HepG2 (cell line): Measurements from ENCODE around the gene PSMB1. TPM values are rescaled to one million over a fixed set of nuclear protein-coding genes. Genes with fewer than 3 reads are reported as not detected.
A peak's percentile ranks its signal among the peaks of the same experiment; 100 is the strongest.

ENCODE experiments used
- ATAC-seq: fragments of 200-7000 bp; cut with Tn5 transposase; 3 replicates; pipeline ENCODE4 v1.9.1; 2020; ENCODE audit warnings: mild to moderate bottlenecking, moderate library complexity
- BruUV-seq: library from RNA; stranded (reverse); fragments of 400-500 nt; replicated peaks from 2 replicates; lab custom pipeline; 2021; lab: Mats Ljungman, UMichigan
- CTCF ChIA-PET: fragments of 300-600 bp; formaldehyde crosslinking; extraction: SDS; loops from one replicate; lab custom pipeline; 2021; ENCODE audit warnings: low total read pairs, inconsistent platforms, low intra/inter-chr PET ratio; lab: Yijun Ruan, JAX
- POLR2A ChIA-PET: fragments of 350-600 bp; sonication (Branson Sonifier 250); formaldehyde crosslinking; loops from one replicate; lab custom pipeline; 2020; ENCODE audit warnings: antibody characterized with exemption, inconsistent platforms; lab: Yijun Ruan, JAX
- DNase-seq: peaks from one replicate; pipeline ENCODE4 v3.0.0-alpha.2; 2015; ENCODE audit warnings: low spot score
- FAIRE-seq: peaks from 3 replicates; lab custom pipeline; 2011; peaks lifted over from hg19 to GRCh38; lab: Jason Lieb, UNC
- H2AFZ ChIP-seq: one replicate; pipeline ENCODE4 v1.6.1; 2011; ENCODE audit warnings: low read length, inconsistent platforms
- H3K27ac ChIP-seq: fragments of 300-600 bp; 3 replicates; pipeline ENCODE4 v1.8.0; 2011; ENCODE audit warnings: mixed run types, mild to moderate bottlenecking, mixed read lengths, low read length, inconsistent platforms; ENCODE audit not compliant: insufficient read depth; ENCODE audit errors: extremely low read length
- H3K27me3 ChIP-seq, 2 experiments: fragments of 200-600 bp in 1 of 2; 2 replicates in 1 of 2; 3 replicates in 1 of 2; pipeline versions ENCODE4 v1.6.0 to v1.8.0; 2011; ENCODE audit warnings: low read length in 2 of 2, mild to moderate bottlenecking in 2 of 2, moderate library complexity in 2 of 2, inconsistent platforms in 1 of 2; ENCODE audit not compliant: insufficient read depth in 2 of 2, control insufficient read depth in 1 of 2
- H3K36me3 ChIP-seq, 2 experiments: fragments of 200-600 bp in 1 of 2; replicated peaks in 1 of 2; 2 replicates in 1 of 2; 3 replicates in 1 of 2; pipeline versions ENCODE4 v1.5.1 to v1.8.0; 2011; ENCODE audit warnings: low read length in 2 of 2, inconsistent platforms in 1 of 2; ENCODE audit not compliant: insufficient read depth in 2 of 2, control insufficient read depth in 1 of 2
- H3K4me1 ChIP-seq: 2 replicates; pipeline ENCODE4 v1.5.1; 2012; ENCODE audit warnings: low read length, inconsistent platforms; ENCODE audit not compliant: insufficient read depth
- H3K4me2 ChIP-seq: 2 replicates; pipeline ENCODE4 v1.6.0; 2011; ENCODE audit warnings: low read depth, low read length, inconsistent platforms
- H3K4me3 ChIP-seq, 3 experiments: fragments of 200-600 bp in 1 of 3; sonication (generic), shearing (Covaris generic) in 1 of 3; replicated peaks in 1 of 3; 2 replicates each; pipeline ENCODE4 v1.5.1; 2011 to 2016; ENCODE audit warnings: low read length in 3 of 3, inconsistent platforms in 2 of 3, low read depth in 2 of 3, mild to moderate bottlenecking in 2 of 3, control low read depth in 1 of 3, mixed read lengths in 1 of 3; ENCODE audit not compliant: insufficient read depth in 1 of 3
- H3K79me2 ChIP-seq: one replicate; pipeline ENCODE4 v1.6.1; 2011; ENCODE audit warnings: low read length, inconsistent platforms; ENCODE audit not compliant: insufficient read depth
- H3K9ac ChIP-seq: 2 replicates; pipeline ENCODE4 v1.6.0; 2011; ENCODE audit warnings: mild to moderate bottlenecking, low read depth, low read length, inconsistent platforms; ENCODE audit not compliant: insufficient read depth
- H3K9me3 ChIP-seq: 2 replicates; pipeline ENCODE4 v1.5.1; 2012; ENCODE audit warnings: mild to moderate bottlenecking, low read length
- H4K20me1 ChIP-seq: 2 replicates; pipeline ENCODE4 v1.6.0; 2011; ENCODE audit warnings: inconsistent platforms, mild to moderate bottlenecking, low read length, moderate library complexity; ENCODE audit not compliant: insufficient read depth
- CTCF ChIP-seq: sonication (generic); formaldehyde crosslinking; IDR thresholded peaks from 2 replicates; pipeline ENCODE4 v1.5.0; 2020; ENCODE audit warnings: mild to moderate bottlenecking, missing genetic modification reagents, moderate library complexity
- MAFF ChIP-seq: IDR thresholded peaks from 2 replicates; pipeline ENCODE4 v1.6.1; 2011; ENCODE audit warnings: low read depth, low read length, improper control_type of control experiment
- MAFK ChIP-seq, 2 experiments: IDR thresholded peaks in 1 of 2; conservative IDR thresholded peaks in 1 of 2; 2 replicates each; pipeline ENCODE4 v1.6.1; 2011; ENCODE audit warnings: improper control_type of control experiment in 2 of 2, low read length in 2 of 2
- SMC3 ChIP-seq: IDR thresholded peaks from 2 replicates; pipeline ENCODE4 v1.6.1; 2011; ENCODE audit warnings: low read length, improper control_type of control experiment
- STAG1 ChIP-seq: sonication (generic); formaldehyde crosslinking; IDR thresholded peaks from 2 replicates; pipeline ENCODE4 v1.4.0; 2020; ENCODE audit warnings: missing genetic modification reagents
- ZNF18 ChIP-seq: sonication (generic); formaldehyde crosslinking; IDR thresholded peaks from 2 replicates; pipeline ENCODE4 v1.8.0; 2022; ENCODE audit warnings: mild to moderate bottlenecking, missing genetic modification reagents; ENCODE audit not compliant: insufficient replicate concordance
- ZNF224 ChIP-seq: sonication (generic); formaldehyde crosslinking; IDR thresholded peaks from 2 replicates; pipeline ENCODE4 v1.5.0; 2020; ENCODE audit warnings: mild to moderate bottlenecking, missing genetic modification reagents
- ZNF879 ChIP-seq: sonication (generic); formaldehyde crosslinking; IDR thresholded peaks from 2 replicates; pipeline ENCODE4 v1.8.1; 2023; ENCODE audit warnings: missing genetic modification reagents
- WGBS: methylation state at CpG from one replicate; pipeline ENCODE4 v1.1.6; 2017; ENCODE audit warnings: low lambda C conversion rate; 5-methylcytosine and 5-hydroxymethylcytosine counted together
- in situ Hi-C: cut with HindIII; loops from 2 replicates; pipeline ENCODE4 v1.10.0; 2017; ENCODE audit warnings: low pct_unique_long_range_greater_than_20kb; ENCODE audit not compliant: extremely low pct_ligation_motif_present
- intact Hi-C: fragments of 100-400 bp; cut with micrococcal nuclease; formaldehyde crosslinking; loops from one replicate; pipeline ENCODE4 v1.10.0; 2022; ENCODE audit not compliant: unreplicated experiment
- polyA plus RNA-seq, 8 experiments: library from polyadenylated mRNA; depleted of rRNA in 3 of 8; stranded (reverse) in 7 of 8; unstranded in 1 of 8; fragments of >200 nt; fragmentation: Illumina TruSeq in 4 of 8; extraction: Trizol in 4 of 8; gene quantifications; 2 replicates each; pipeline versions ENCODE4 v1.2.1 to v1.2.3, GENCODE V29; 2011 to 2016; ENCODE audit warnings: low read depth in 4 of 8, missing spikeins in 1 of 8, mixed read lengths in 1 of 8; ENCODE audit not compliant: insufficient read depth in 1 of 8
- total RNA-seq, 5 experiments: library from RNA; depleted of rRNA; stranded (reverse); fragments of >200 nt; fragmentation: Illumina TruSeq; extraction: Trizol; gene quantifications; 2 replicates each; pipeline ENCODE4 v1.2.3, GENCODE V29; 2016; ENCODE audit warnings: low read depth in 1 of 5

The PSMB1 gene
- total and polyA plus RNA-seq, 2 of the 13 experiments (the other 11 are each of a cell fraction or from before 2014, with no cell fraction given), result 528 to 592 TPM

- peak; percentile 21 for DNase-seq
- H3K9me3 ChIP-seq, result no peaks in the 10 kb centered on the region
- no peak overlapping the region for H3K27ac ChIP-seq
- TF ChIP-seq ZNF879 (CRISPR knock-in tag) (no peak), STAG1 (CRISPR knock-in tag) (peak; percentile 38), SMC3 (peak; percentile 34; the same call in 1 of the 2 replicates), CTCF (peak; percentile 33)
- no peak overlapping the region for H3K9ac ChIP-seq
- peaks cover 7 to 25% of the 10 kb centered on the region in 2 experiments for H3K36me3 ChIP-seq
- no peak overlapping the region for H3K4me3 ChIP-seq
- H4K20me1 ChIP-seq, result no peaks in the 10 kb centered on the region
- 96% methylated on average over 1 of the region's 1 CpG for WGBS
- ChIA-PET POLR2A (interaction anchor here (2.2 kb wide), 1 partner anchor 9 kb away, joined by 13 read pairs; the partner anchor contains the start of gene PDCD2), CTCF (no interaction called here)
- H2AFZ ChIP-seq, result no peak overlapping the region
- BruUV-seq, result no TSS peak
- H3K27me3 ChIP-seq, result no peaks in the 10 kb centered on the region
- H3K79me2 ChIP-seq, result no peaks in the 10 kb centered on the region
- in situ Hi-C loops, result no loop called here
- H3K4me1 ChIP-seq, result no peaks in the 10 kb centered on the region
- intact Hi-C loops, result no loop called here
- FAIRE-seq, result no peak
- H3K4me2 ChIP-seq, result no peak overlapping the region
- peak; percentile 69 for ATAC-seq
These were observed 22.1 kb upstream of the PSMB1 start for GRCh38 chr6:170575250-170575649.

- no peaks in the 10 kb centered on the region for H3K79me2 ChIP-seq
- 94% methylated on average over 2 of the region's 2 CpGs for WGBS
- H3K4me1 ChIP-seq, result no peaks in the 10 kb centered on the region
- no peak overlapping the region for H3K9ac ChIP-seq
- BruUV-seq, result no TSS peak
- H3K36me3 ChIP-seq, result peaks cover 17 to 39% of the 10 kb centered on the region in 2 experiments
- ATAC-seq (no peak), FAIRE-seq (no peak), DNase-seq (no peak)
- H3K4me3 ChIP-seq, result no peak overlapping the region
- POLR2A ChIA-PET, result interaction anchor here (0.7 to 1.1 kb wide), 2 partner anchors 11 to 19 kb away, joined by 3 to 4 read pairs; partner anchors contain the start of genes PDCD2 and TBP
- CTCF ChIA-PET, result no interaction called here
- no peak overlapping the region for H2AFZ ChIP-seq
- H3K27me3 ChIP-seq, result no peaks in the 10 kb centered on the region
- H3K27ac ChIP-seq, result no peak overlapping the region
- intact Hi-C loops, result no loop called here
- H3K4me2 ChIP-seq, result no peak overlapping the region
- in situ Hi-C loops, result no loop called here
- H4K20me1 ChIP-seq, result no peaks in the 10 kb centered on the region
- H3K9me3 ChIP-seq, result no peaks in the 10 kb centered on the region
- TF ChIP-seq ZNF224 (CRISPR knock-in tag) (no peak), MAFK (conservative IDR thresholded peaks at IDR 0.05 in 1 of 2, IDR thresholded peaks at IDR 0.05 in 1 of 2; ENCODE audit: low read length in 2 of 2) (peak; percentile 55 to 60), ZNF18 (no peak), MAFF (peak; percentile 43; the same call in 1 of the 2 replicates)
These were observed 19.8 kb upstream of the PSMB1 start for GRCh38 chr6:170572704-170573466.
